Measurements from ENCODE around the gene LEUTX. TPM values are rescaled to one million over a fixed set of nuclear protein-coding genes. Genes with fewer than 3 reads are reported as not detected.

LEUTX gene
- total RNA-seq, 2 experiments from 2014 or later, result not detected

DNA sequence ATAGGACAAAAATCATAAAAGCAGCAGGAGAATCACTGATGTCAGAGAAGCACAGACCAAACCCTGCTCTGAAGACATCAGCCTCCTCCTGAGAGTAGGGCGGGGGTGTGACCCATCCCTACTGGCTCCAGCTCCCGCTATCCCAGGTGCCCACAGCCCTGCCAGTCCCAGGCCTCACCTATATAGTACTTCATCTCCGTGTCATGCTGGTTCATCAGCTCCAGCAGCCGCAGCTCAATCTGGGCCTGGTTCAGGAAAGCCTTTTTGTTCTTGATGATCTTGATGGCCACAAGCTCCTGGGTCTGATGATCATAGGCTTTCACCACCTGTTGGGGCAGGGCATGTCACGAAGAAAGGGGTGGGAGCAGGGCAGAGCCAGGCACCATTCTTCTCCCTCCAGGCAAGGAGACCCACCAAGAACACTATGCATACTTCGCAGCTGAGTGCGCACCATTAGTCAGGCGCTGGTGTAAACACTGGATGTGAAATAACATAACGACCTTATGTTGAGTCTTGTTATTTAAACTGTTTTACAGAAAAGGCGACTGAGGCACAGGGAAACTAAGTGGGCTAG is 51.1 kb downstream of the LEUTX start:
- POLR2A ChIA-PET, result no interaction called here
- no peaks in the 10 kb centered on the region for H3K27me3 Mint-ChIP-seq
- H3K36me3 Mint-ChIP-seq (ENCODE audit: low read depth), result peaks cover 50% of the 10 kb centered on the region
- CTCF ChIA-PET, result interaction anchor here (2.4 kb wide), 1 partner anchor 15 kb away, joined by 7 read pairs; no protein-coding TSS in a partner anchor
- no peak overlapping the region for H3K4me3 Mint-ChIP-seq
- no peak overlapping the region for H3K27ac Mint-ChIP-seq
- DNase-seq, result no peak
- peaks cover 36% of the 10 kb centered on the region for H3K4me1 Mint-ChIP-seq
- no peaks in the 10 kb centered on the region for H3K9me3 Mint-ChIP-seq

DNA sequence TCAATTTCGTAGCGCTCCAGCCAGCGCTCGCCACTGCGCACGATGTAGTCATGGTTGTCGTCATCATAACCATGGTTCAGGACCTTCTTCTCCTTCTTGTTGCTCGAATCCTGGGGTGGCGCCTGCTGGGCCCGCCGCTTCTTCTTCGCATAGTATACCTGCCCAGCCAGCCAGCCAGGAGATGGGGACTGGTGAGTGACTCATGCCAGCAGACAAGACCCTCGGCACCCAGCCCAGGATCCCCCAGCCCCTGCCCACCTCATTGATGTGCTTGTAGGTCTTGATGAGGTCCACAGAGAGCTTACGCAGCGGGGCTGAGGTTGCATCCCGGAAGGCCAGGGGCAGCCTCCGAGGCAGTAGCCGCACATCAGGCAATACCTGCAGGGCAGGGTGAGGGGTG is 51.8 kb downstream of the LEUTX start:
- peaks cover 35% of the 10 kb centered on the region for H3K4me1 Mint-ChIP-seq
- ChIA-PET POLR2A (no interaction called here), CTCF (interaction anchor here (0.5 to 2.4 kb wide), 2 partner anchors 14 to 427 kb away, joined by 3 to 7 read pairs; no protein-coding TSS in a partner anchor)
- no peaks in the 10 kb centered on the region for H3K27me3 Mint-ChIP-seq
- H3K36me3 Mint-ChIP-seq (ENCODE audit: low read depth), result peaks cover 52% of the 10 kb centered on the region
- no peak overlapping the region for H3K4me3 Mint-ChIP-seq
- DNase-seq, result no peak
- H3K27ac Mint-ChIP-seq, result no peak overlapping the region
- H3K9me3 Mint-ChIP-seq, result no peaks in the 10 kb centered on the region

DNA sequence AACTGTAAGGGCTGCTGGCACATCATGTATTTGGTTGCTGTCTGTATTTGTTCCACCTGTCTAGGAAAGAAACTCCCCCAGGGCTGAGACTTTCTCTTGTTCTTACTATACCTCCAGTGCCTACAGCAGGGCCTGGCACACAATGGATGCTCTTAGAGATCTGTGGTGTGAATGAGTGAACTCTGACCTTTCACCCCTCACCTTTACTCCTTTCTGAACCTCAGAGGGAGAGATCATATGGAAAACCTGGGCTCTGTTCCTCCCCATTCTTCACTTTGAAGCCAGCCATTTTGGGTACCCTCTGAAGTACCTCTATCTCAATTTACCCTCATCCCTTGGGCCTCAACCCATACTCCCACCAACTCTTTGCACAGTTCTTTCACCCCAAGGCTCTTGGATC is 52.2 kb downstream of the LEUTX start:
- ChIA-PET POLR2A (no interaction called here), CTCF (interaction anchor here (0.5 kb wide), 1 partner anchor 426 kb away, joined by 3 read pairs; no protein-coding TSS in a partner anchor)
- Mint-ChIP-seq H3K4me1 (peaks cover 35% of the 10 kb centered on the region), H3K27ac (no peak overlapping the region), H3K36me3 (ENCODE audit: low read depth) (peaks cover 52% of the 10 kb centered on the region), H3K27me3 (no peaks in the 10 kb centered on the region), H3K4me3 (no peak overlapping the region), H3K9me3 (no peaks in the 10 kb centered on the region)
- no peak for DNase-seq

DNA sequence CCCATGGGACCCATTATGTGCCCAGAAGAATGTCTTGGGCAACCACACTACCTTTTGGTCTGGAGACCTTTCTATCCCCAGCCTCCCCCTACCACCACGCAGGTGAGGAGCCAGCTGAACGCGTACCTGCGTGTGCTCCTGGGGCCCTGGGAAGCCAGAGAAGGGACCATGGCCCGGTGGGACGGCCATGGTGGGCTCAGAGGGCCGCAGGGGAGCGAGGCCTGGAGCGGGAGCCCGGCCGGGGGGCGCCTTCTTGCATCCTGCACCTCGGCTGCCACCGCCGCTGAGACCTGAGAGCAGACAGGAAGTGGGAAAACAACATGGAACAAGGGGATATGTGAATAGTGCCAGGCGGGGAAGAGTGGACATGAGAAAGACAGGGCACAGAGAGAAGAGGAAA is 53.0 kb downstream of the LEUTX start:
- peaks cover 54% of the 10 kb centered on the region for H3K36me3 Mint-ChIP-seq (ENCODE audit: low read depth)
- POLR2A ChIA-PET, result no interaction called here
- no peak overlapping the region for H3K4me3 Mint-ChIP-seq
- CTCF ChIA-PET, result no interaction called here
- no peak for DNase-seq
- no peaks in the 10 kb centered on the region for H3K27me3 Mint-ChIP-seq
- H3K4me1 Mint-ChIP-seq, result peaks cover 35% of the 10 kb centered on the region
- H3K9me3 Mint-ChIP-seq, result no peaks in the 10 kb centered on the region
- H3K27ac Mint-ChIP-seq, result peak overlapping the region; percentile 67

DNA sequence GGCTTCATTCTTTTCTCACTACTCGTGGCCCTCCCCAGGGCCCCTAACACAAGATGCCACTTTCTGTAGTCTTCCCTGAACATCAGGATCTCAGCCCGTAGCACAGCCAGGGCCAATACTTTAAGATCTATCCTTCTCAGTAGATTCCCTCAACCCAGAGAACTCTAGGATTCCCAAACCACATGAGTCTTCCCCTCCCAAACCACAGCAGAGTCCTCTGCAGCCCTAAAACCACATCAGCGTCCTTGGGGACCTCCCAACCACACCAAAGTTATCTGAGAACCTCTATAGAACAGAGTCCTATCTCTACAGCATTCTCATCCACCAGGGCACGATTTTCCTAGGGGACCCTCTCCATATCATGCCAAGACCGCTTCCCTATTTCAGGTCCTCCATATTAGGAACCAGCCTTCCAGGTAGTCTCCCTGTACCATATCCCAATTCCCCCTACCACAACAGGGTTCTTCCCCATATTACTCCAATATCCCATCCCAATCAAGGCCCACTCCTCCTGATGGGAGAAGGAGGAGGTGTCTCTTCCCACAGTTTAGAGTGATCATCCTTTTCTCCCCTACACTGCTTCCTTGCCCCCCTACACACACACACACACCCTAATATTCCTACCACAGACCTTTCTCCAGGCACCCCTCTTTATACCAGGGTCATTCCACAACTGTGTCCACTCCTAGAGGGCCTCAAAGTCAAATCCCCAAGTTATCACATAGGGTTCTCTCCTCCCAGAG is 53.9 kb downstream of the LEUTX start:
- no peak for DNase-seq
- no peaks in the 10 kb centered on the region for H3K27me3 Mint-ChIP-seq
- ChIA-PET CTCF (interaction anchor here (1.4 to 1.8 kb wide), 3 partner anchors 8 to 22 kb away, joined by 3 to 8 read pairs (median 6); no protein-coding TSS in a partner anchor), POLR2A (no interaction called here)
- H3K27ac Mint-ChIP-seq, result peak overlapping the region; percentile 84
- H3K4me3 Mint-ChIP-seq, result peak overlapping the region; percentile 74
- H3K9me3 Mint-ChIP-seq, result no peaks in the 10 kb centered on the region
- H3K36me3 Mint-ChIP-seq (ENCODE audit: low read depth), result peaks cover 59% of the 10 kb centered on the region
- H3K4me1 Mint-ChIP-seq, result peaks cover 35% of the 10 kb centered on the region

DNA sequence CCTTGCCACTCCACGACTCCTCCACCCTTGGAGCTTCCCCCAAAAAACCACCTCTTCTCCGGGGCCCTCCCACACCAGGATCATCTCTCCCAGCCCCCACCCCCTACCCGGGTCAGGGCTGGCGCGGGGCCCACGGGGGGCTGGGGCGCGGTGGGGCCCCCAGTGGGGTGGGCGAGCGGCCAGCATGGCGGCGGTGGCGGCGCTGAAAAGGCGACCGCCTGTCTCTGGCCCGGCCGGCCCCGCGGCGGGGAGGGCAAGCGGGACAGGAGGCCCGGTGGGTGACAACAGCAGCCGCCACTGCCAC is 54.5 kb downstream of the LEUTX start:
- H3K27me3 Mint-ChIP-seq, result no peaks in the 10 kb centered on the region
- ChIA-PET CTCF (interaction anchor here (1.4 to 1.8 kb wide), 5 partner anchors 9 to 137 kb away, joined by 3 to 20 read pairs (median 7); partner anchors contain the start of gene PSMC4), POLR2A (interaction anchor here (0.5 to 0.7 kb wide), 2 partner anchors 13 to 411 kb away, joined by 3 to 7 read pairs; no protein-coding TSS in a partner anchor)
- H3K36me3 Mint-ChIP-seq (ENCODE audit: low read depth), result peaks cover 60% of the 10 kb centered on the region
- DNase-seq, result no peak
- peaks cover 35% of the 10 kb centered on the region for H3K4me1 Mint-ChIP-seq
- no peaks in the 10 kb centered on the region for H3K9me3 Mint-ChIP-seq
- H3K27ac Mint-ChIP-seq, result peak overlapping the region; percentile 84
- peak overlapping the region; percentile 74 for H3K4me3 Mint-ChIP-seq

DNA sequence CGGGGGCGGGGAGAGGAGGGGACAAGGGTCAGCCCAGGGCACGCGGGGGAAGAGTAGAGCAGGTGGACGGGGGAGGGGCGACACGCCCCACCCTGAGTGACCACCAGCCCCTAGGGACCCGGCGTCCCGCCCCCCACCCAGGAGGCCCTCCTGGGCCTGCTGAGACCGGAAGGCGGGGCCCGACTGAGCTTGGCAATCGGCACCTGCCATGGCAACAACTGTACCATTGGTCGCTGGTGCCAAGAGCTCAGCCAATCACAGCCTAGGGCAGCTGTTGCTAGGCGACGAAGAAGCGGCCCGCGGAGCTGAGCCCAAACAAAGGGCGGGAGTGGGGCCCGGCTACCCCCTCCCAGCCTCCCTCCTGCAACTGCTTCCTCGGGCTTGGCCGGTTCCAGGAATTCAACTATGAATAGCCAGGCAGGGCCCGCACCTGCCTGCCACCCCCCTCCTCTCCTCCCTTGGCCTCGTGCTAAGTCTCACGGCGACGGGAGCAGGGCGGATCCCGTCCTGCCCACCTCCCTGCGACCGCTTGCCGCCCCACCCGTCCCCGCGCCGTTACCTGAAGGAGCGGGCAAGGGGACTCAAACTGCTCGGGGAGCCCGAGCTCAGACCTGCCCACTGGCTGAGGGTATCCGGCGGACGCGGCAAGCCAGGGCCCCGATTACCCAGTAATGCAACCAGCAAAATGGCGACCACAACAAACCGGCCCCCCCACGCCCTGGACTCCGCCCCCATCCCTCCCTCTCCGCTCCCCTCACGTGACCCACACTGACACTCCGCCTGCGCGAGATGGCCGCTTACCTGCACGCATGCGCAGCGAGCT is 55.0 kb downstream of the LEUTX start, which contains the start of gene DYRK1B:
Gene DYRK1B (minus strand): TSS at position 699 of the 823 bp plus-strand sequence. CDS start 2,295 bp downstream, outside the sequence.
- H3K36me3 Mint-ChIP-seq (ENCODE audit: low read depth), result peaks cover 57% of the 10 kb centered on the region
- CTCF ChIA-PET, result interaction anchor here (0.6 to 1.8 kb wide), 7 partner anchors 9 to 398 kb away, joined by 3 to 20 read pairs (median 6); partner anchors contain the start of genes PSMC4 and RPS16
- POLR2A ChIA-PET, result interaction anchor here (0.5 to 0.9 kb wide), 5 partner anchors 9 to 412 kb away, joined by 3 to 7 read pairs (median 3); partner anchors contain the start of gene FBL

DNA sequence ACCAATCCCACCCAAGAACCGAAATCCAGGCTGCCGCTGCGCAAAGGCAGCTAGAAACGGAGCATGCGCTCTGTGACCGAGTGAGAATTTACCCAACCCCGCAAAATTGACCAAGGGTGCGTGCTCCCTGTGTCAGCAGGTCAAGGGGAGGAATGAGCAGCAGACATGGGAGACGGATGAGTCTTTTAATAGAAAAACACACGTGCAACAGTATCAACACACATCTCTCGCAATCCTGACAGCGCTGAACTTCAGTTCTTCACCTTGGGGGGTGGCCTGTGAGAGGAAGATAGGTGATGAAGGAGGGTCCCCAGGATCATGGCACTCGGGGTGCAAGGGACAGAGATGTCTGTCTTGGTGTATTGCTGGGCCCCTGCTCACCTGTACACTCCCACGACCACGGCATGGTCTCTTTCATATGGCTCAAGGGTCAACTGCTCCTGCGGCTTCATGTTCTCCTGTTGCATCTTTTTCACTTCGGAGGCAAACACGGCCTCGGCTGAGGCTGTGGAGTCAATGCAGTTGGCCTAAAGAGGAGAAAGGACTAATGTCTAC is 55.7 kb downstream of the LEUTX start:
- ChIA-PET POLR2A (interaction anchor here (0.5 to 0.9 kb wide), 3 partner anchors 8 to 356 kb away, joined by 3 read pairs; partner anchors contain the start of gene FBL), CTCF (interaction anchor here (1.5 to 1.8 kb wide), 4 partner anchors 9 to 136 kb away, joined by 6 to 20 read pairs (median 8); partner anchors contain the start of gene PSMC4)
- Mint-ChIP-seq H3K36me3 (ENCODE audit: low read depth) (peaks cover 55% of the 10 kb centered on the region), H3K27ac (peak overlapping the region; percentile 89), H3K4me1 (peaks cover 26% of the 10 kb centered on the region), H3K4me3 (peak overlapping the region; percentile 61), H3K27me3 (no peaks in the 10 kb centered on the region), H3K9me3 (no peaks in the 10 kb centered on the region)
- DNase-seq, result no peak

More for the DNA sequence above, 55.0 kb downstream of the LEUTX start, which contains the start of gene DYRK1B:
- no peaks in the 10 kb centered on the region for H3K9me3 Mint-ChIP-seq
- DNase-seq, result peak; percentile 98
- peak within 1 kb of the TSS; percentile 89 for H3K27ac Mint-ChIP-seq
- H3K4me3 Mint-ChIP-seq, result peak within 1 kb of the TSS; percentile 74
- no peaks in the 10 kb centered on the region for H3K27me3 Mint-ChIP-seq
- H3K4me1 Mint-ChIP-seq, result peaks cover 30% of the 10 kb centered on the region

Small RNA genes lying within 50 kb of the gene (microRNA-seq; reads per million reads assigned to microRNA genes)
- not detected for gene MIR6719 (ENCODE audit: borderline microRNAs expressed, borderline replicate concordance)

Other genes with a start within 250 kb of the LEUTX start
- 1 to 10 TPM; 3.4 to 5.1 TPM for gene EID2B, start 246.0 kb upstream of the LEUTX start, total RNA-seq
- gene EID2, start 238.7 kb upstream of the LEUTX start, total RNA-seq, result 10 to 100 TPM; 17.2 to 20.3 TPM
- gene LGALS13, start 176.3 kb upstream of the LEUTX start, total RNA-seq, result not detected
- gene LGALS16, start 122.9 kb upstream of the LEUTX start, total RNA-seq, result not detected
- gene LGALS14, start 74.4 kb upstream of the LEUTX start, total RNA-seq, result not detected
- not detected for gene CLC, start 40.8 kb upstream of the LEUTX start, total RNA-seq
- 10 to 100 TPM; 10.9 to 11.5 TPM for gene DYRK1B, start 55.3 kb downstream of the LEUTX start, total RNA-seq
- gene FBL, start 67.5 kb downstream of the LEUTX start, total RNA-seq, result 100 to 1,000 TPM; 330 to 377 TPM
- gene FCGBP, start 155.8 kb downstream of the LEUTX start, total RNA-seq, result 1 to 10 TPM; 7.1 TPM
- 100 to 1,000 TPM; 108 to 122 TPM for gene PSMC4, start 192.3 kb downstream of the LEUTX start, total RNA-seq
- 1 to 10 TPM; 6.1 to 8.9 TPM for gene ZNF546, start 218.2 kb downstream of the LEUTX start, total RNA-seq